Kasumi-1 (cell line): ENCODE results near the gene ATP2A2.
"Not testable (repeated sequence)": the region's sequence is repeated elsewhere in the genome, so short reads cannot be mapped to it uniquely, and the experiment has no call there.

Experiments
- DNase-seq, 2 experiments: peaks; one replicate each; lab custom pipeline; 2025; lab: John Stamatoyannopoulos, UW

ATP2A2 gene

GRCh38 chr12:110369992-110370391 lies 88.9 kb downstream of the ATP2A2 start:
- DNase-seq: no peak

- DNase-seq: no peak
These were observed 89.7 kb downstream of the ATP2A2 start for GRCh38 chr12:110370732-110371231.

- no peak for DNase-seq
These were observed 90.5 kb downstream of the ATP2A2 start for GRCh38 chr12:110371408-110372055.

- no peak for DNase-seq
These were observed 91.0 kb downstream of the ATP2A2 start for GRCh38 chr12:110372056-110372425.

GRCh38 chr12:110373025-110373424 lies 92.0 kb downstream of the ATP2A2 start:
- DNase-seq: no peak

GRCh38 chr12:110373425-110373824 lies 92.4 kb downstream of the ATP2A2 start:
- DNase-seq: no peak

GRCh38 chr12:110373962-110374611 lies 93.0 kb downstream of the ATP2A2 start:
- no peak for DNase-seq

- not testable (repeated sequence) for DNase-seq
These were observed 97.2 kb downstream of the ATP2A2 start for GRCh38 chr12:110378131-110378790.

- no peak for DNase-seq
These were observed 98.2 kb downstream of the ATP2A2 start for GRCh38 chr12:110379197-110379596.

- no peak for DNase-seq
These were observed 98.6 kb downstream of the ATP2A2 start for GRCh38 chr12:110379631-110380030.

- no peak for DNase-seq
These were observed 101.6 kb downstream of the ATP2A2 start for GRCh38 chr12:110382683-110383082.
